Spleen (tissue), 7 donors: ENCODE data around the gene MBD5.

Experiments used
- CTCF ChIP-seq, 11 experiments: fragments of 200-600 bp in 7 of 11; fragments of 450-650 bp in 4 of 11; sonication (generic) in 4 of 11; IDR thresholded peaks in 8 of 11; conservative IDR thresholded peaks in 3 of 11; 1 replicate in 7 of 11; 2 replicates in 4 of 11; pipeline versions ENCODE4 v1.4.0 to v1.8.0; 2016 to 2021; ENCODE audit warnings: antibody characterized with exemption in 11 of 11, inconsistent platforms in 4 of 11, mild to moderate bottlenecking in 1 of 11
- POLR2A ChIP-seq, 3 donors: fragments of 450-650 bp; IDR thresholded peaks; one replicate each; pipeline ENCODE4 v1.5.1; 2017; ENCODE audit warnings: antibody characterized with exemption in 3 of 3, mild to moderate bottlenecking in 1 of 3
- POLR2AphosphoS5 ChIP-seq, 3 donors: sonication (generic); formaldehyde crosslinking; IDR thresholded peaks; one replicate each; pipeline ENCODE4 v1.5.1; 2017; ENCODE audit warnings: antibody characterized with exemption in 3 of 3
- donor health status: DM: no; HTN: no; CAD: no; lungs with moderate emphysema.
- donor health status: DM: no; HTN: no; CAD: no.
- donor health status: DM: no; HTN: no; CAD: no.

- TF ChIP-seq POLR2A (IDR thresholded peaks at IDR 0.05), result no peak
- TF ChIP-seq CTCF (IDR thresholded peaks at IDR 0.05 in 8 of 11, conservative IDR thresholded peaks at IDR 0.05 in 3 of 11), result no peak
- no peak for TF ChIP-seq POLR2AphosphoS5 (IDR thresholded peaks at IDR 0.05)
Measured at GRCh38 chr2:148282201-148282600, 261.3 kb downstream of the MBD5 start.
